Skin epidermis (tissue), 12 donors: ENCODE results near the gene TFCP2.

Experiments used
- H3K27ac ChIP-seq, 21 experiments: fragments of 200-600 bp; sonication (generic) in 11 of 21; one replicate each; pipeline ENCODE4 v1.5.0; 2020; ENCODE audit warnings: mild to moderate bottlenecking in 3 of 21, inconsistent platforms in 2 of 21, moderate library complexity in 2 of 21
- H3K4me3 ChIP-seq, 7 experiments: fragments of 200-600 bp; sonication (generic) in 2 of 7; one replicate each; pipeline ENCODE4 v1.5.0; 2020; ENCODE audit warnings: inconsistent platforms in 2 of 7, mild to moderate bottlenecking in 2 of 7, moderate library complexity in 1 of 7

Gene TFCP2

GRCh38 chr12:51056242-51056641 lies 116.7 kb downstream of the TFCP2 start:
- no peak overlapping the region for H3K4me3 ChIP-seq
- H3K27ac ChIP-seq, result no peak overlapping the region

DNA sequence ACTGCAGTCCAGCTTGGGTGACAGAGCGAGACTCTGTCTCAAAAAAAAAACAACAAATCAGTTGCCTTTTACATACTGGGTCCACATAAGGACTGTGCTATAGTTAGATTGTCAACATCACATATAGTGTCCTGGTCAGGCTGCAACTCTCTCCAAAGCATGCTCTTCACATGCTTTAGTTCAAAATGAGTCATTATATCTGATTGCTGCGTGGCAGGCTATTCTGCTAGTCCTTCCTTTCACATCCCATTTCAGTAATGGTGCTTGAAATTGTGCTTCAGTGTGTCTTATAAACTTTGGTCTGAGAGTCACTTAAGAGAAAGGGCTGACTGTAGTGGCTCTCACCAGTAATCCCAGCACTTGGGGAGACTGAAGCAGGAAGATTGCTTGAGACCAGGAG lies 117.9 kb downstream of the TFCP2 start:
- H3K4me3 ChIP-seq, result no peak overlapping the region
- no peak overlapping the region for H3K27ac ChIP-seq

DNA sequence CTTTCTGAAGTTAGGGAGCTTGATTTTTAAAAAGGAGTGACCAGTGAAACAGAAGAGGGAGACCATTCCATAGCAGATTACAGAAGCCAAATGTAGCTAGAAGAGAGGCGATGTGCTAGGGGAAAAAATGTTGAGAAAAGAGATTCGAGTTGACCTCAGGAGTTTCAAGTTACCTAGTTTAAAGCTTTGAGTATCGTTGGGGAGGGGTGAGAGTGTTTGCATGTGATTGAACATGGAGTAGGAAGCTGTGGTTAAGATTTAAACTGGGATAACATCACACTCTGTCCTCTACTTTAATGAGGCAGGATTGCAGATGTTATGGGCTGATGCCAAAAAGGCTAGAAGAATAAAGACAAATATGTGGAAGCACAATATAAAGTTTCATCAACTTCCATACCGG lies 121.1 kb downstream of the TFCP2 start:
- H3K27ac ChIP-seq, result no peak overlapping the region
- no peak overlapping the region for H3K4me3 ChIP-seq

DNA sequence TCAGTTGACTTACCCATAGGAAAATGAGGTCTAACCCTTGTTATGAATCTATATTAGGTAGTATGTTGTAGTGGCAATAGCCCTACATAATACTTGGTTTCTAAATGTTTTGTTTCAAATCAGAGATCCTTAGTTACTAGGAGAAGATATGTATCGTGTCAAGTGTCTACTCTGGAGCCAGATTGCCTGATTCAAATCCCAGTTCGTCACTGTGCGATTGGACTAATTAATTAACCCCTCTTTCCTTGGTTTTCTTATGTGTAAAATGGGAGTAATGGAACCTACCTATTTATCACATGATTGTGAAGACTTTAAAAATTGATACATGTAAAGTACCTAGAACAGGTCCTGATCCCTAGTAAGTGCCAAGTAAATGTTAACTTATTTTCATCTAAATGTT lies 123.4 kb downstream of the TFCP2 start:
- peak overlapping the region in 2 of 21 experiments; percentile 94 to 96 for H3K27ac ChIP-seq
- peak overlapping the region in 3 of 7 experiments; percentile 77 to 87 (median 82) for H3K4me3 ChIP-seq

DNA sequence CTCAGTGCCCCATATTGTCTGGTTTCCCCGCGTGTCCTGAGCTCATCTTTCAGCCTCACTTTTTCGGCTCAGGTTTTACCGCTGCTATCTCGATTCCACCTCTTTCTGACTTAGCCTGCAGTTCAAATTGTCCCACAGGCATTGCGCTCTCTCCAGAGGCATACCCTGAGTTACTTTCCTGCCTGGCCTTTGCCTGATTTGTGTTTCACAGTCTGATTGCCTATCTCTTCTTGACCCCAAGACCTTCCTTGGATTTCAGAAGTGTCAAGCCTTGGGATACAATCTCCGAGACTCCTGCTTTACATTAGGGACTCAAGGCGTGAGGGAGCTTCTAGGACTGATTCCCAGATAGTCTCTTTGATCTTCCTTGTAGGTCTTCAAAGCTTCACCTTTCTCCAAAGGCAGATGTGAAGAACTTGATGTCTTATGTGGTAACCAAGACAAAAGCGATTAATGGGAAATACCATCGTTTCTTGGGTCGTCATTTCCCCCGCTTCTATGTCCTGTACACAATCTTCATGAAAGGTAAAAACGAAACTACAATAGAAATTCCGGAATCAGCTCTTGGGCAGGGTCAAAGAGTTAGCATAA lies 124.2 kb downstream of the TFCP2 start:
- peak overlapping the region; percentile 41 to 96 (median 91) for H3K27ac ChIP-seq
- H3K4me3 ChIP-seq, result peak overlapping the region; percentile 57 to 87 (median 71)

GRCh38 chr12:51047655-51048540 lies 125.0 kb downstream of the TFCP2 start, which contains the start of gene LETMD1:
TSS of gene LETMD1 (plus strand) at chr12:51048327. CDS start at chr12:51048357, 30 bp downstream.
- H3K27ac ChIP-seq, result peak within 1 kb of the TSS; percentile 63 to 96 (median 91)

More at GRCh38 chr12:51047655-51048540, 125.0 kb downstream of the TFCP2 start, which contains the start of gene LETMD1:
- H3K4me3 ChIP-seq, result peak within 1 kb of the TSS; percentile 57 to 87 (median 71)
